GM18858 (cell line): ENCODE measurements around the gene EPHB2.

Experiments
- ATAC-seq: cut with Tn5 transposase; IDR thresholded peaks from one replicate; pipeline ENCODE4 v1.9.1; 2021; ENCODE audit not compliant: unreplicated experiment

EPHB2 gene

DNA sequence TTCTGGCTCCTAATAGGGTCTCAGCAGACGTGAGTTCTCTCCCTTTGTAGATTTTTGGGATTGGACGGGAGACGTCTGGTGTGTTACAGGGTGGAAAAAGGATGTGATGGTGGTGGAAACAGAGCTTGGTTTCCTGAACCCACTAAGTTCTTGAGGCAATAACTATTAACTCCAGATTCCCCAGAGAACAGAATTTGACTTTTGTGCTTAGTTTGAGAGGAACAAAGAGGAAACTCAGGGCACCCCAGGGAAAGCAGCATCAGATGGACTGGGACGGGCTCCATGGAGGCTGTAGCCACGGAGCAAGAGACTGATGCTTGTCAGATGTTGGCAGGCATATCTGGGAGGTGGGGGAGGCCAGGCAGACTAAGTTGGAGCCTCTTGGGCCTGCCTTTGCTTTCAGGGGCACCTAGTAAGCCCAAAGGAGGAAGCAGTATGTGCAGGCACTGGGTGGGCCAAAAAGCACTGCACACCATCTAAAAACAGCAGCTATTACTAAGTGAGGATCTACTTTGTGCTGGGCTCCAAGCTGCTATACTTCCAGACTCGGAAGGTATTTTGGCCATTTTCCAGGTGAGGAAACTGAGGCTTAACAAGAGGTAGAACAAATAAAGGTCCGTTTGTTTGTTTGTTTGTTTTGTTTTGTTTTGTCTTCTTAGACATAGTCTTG, 66.9 kb downstream of the EPHB2 start:
- no peak for ATAC-seq

DNA sequence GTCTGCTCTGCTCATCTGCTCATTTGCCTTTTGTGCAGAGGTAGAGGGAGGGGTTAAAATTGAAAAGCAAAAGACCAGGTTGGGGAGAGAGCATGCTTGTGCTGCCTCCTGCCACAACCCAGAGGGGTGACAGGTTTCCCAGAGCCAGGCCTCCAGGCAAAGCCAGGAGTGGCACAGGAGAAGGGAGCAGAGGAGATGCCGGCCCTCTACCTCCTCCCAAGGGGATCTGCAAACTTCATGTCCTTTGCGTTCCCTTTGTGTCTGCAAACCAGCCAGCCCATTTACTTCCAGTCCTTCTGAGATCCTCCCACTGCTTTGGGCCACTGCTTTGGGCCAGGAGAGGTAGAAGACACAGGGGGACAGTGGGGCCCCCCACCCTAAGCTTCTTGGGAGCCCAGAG, 67.8 kb downstream of the EPHB2 start:
- no peak for ATAC-seq

DNA sequence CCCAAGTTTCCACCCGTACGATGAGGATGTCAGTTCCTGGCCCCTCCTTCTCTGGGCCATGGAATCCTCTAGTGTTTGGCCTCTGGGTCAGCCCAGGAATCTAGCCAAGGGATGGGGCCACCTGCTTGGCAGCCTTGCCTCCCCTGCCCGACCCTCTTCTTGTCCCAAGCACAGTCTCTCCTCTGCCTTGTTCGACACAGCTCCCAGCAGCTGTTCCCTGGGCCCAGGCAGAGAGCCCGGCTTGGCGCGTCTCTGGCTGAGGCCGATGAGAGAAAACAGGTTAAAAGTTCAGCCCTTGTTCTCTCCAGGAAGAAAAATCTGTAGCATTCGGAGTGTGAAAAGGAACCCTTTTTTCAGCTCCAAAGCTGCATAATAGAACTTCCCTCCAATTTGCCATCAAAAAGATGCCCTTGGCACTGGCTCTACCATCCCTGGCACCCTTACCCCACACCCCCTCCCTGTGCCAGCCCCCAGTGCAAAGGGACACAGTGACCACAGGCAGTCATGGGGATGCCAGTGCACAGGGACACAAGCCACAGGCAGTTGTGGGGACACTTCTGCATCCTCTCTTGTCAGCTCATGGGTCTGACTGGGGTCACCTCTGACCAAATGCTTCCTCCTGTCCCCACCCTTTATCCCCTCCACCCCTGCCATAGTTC, 68.4 kb downstream of the EPHB2 start:
- ATAC-seq: no peak

DNA sequence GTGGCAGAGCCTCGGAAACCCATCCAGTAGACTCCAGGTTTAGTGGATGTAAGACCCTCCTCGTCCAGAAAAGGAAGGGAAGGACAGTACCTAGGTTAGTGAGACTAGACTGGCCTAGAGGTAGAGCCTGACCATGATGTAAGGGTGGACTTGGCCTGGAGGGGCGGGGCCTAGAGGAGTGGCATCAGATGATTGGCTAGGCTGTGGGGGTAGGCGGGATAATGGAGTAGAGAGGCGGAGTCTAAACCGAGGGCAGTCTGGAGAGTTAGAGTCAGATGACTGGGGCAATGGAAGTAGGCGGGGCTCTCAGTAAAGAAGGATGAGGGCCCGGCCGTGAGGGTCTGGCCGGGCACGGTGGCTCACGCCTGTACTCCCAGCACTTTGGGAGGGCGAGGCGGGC, 70.1 kb downstream of the EPHB2 start:
- ATAC-seq: no peak

DNA sequence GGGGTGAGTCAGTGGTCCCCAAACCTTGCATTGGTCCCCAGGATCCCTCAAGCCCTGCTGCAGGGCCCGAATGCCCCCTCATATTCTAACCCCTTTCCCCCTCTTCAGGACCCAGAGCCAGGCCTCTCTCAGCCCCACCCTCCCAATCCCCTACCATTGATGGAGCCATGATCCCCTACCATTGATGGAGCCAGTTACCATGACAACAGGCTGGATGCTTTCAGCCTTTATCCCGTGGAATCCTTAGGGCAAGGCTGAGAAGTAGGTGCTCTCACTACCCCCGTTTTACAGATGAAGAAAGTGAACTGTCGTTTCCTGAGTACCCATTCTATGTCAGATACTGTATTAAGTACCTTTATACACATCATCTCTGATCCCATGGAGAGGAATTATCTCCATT, 70.8 kb downstream of the EPHB2 start:
- no peak for ATAC-seq

DNA sequence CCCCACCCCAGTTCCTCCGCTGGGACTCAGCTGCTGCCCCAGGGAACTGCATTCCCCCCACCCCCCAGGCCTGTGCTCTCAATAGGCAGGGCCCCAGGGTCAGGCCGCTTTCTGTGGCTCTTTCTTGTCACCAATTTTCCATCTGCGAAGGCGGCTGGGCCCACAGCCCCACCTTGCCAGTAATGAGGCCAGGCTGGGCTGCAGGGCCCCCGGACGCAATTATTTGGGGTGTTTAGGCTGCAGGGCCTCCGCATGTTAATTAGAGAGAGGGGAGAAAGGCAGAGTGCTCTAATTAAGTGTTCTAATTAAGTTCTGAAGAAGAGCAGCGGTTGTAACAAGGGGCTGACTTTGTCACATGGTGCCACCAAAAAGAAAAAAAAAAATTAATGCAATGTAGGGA, 71.8 kb downstream of the EPHB2 start:
- ATAC-seq: no peak

DNA sequence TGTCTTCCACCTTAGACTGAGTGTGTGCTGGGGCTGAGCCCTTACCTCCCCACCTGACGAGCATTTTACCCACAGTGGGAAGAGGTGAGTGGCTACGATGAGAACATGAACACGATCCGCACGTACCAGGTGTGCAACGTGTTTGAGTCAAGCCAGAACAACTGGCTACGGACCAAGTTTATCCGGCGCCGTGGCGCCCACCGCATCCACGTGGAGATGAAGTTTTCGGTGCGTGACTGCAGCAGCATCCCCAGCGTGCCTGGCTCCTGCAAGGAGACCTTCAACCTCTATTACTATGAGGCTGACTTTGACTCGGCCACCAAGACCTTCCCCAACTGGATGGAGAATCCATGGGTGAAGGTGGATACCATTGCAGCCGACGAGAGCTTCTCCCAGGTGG, 73.7 kb downstream of the EPHB2 start:
- no peak for ATAC-seq

DNA sequence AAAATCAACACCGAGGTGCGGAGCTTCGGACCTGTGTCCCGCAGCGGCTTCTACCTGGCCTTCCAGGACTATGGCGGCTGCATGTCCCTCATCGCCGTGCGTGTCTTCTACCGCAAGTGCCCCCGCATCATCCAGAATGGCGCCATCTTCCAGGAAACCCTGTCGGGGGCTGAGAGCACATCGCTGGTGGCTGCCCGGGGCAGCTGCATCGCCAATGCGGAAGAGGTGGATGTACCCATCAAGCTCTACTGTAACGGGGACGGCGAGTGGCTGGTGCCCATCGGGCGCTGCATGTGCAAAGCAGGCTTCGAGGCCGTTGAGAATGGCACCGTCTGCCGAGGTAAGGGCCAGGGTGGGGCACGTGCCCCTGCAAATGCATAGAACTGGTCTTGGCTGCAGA, 74.1 kb downstream of the EPHB2 start:
- ATAC-seq: no peak

DNA sequence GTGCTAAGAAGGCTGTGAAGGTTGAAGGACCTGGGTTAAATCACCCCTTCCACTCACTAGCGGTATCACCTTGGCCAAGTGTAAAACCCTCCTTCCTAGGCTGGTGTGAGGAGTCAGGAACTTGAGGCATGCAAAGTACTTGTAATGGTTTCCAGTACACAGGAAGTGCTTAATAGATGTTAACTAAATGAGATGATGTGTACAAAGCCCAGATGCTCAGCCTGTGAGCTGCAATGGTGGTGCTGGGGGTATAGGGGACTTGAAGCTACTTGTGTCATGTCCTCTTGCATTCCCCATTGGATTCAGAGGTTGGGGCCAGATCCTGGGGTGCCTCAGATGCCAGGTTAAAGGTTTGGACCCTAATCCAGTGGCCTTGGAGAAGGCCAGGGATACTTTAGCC, 75.5 kb downstream of the EPHB2 start:
- no peak for ATAC-seq

DNA sequence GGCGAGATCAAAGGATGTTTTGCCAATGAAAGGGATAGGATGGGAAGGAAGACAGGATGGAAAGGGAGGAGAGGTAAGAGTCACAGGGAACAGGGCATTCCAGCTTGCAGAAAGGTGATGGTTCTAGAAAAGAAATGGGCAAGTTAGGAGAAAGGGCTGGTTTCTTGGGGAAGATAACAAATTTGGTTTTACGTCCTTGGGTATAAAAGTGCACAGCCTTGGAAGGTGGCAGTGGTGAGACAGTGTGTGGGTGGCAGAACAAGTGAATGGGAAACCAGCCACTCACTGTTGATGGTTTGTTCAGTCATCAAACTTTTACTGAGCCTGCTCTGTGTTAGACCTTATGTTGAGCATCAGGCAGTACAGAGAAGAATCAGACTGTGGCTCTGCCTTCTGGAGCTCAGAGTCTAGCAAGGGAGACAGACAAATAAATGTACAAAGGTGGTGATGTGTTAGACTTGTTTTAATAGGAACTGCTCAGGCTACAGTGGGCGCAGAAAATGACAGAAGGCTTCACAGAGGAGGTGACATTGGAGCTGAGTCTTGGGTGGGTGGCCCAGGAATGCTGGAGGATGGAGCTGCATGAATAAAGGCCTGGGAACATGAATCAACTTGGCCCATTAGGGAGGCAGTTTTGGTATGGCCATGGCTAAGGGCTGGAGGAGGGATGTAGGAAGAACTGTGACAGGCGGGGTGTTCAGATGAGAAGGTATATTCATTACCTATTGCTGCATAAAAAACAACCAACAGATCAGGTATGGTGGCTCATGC, 76.3 kb downstream of the EPHB2 start:
- no peak for ATAC-seq

DNA sequence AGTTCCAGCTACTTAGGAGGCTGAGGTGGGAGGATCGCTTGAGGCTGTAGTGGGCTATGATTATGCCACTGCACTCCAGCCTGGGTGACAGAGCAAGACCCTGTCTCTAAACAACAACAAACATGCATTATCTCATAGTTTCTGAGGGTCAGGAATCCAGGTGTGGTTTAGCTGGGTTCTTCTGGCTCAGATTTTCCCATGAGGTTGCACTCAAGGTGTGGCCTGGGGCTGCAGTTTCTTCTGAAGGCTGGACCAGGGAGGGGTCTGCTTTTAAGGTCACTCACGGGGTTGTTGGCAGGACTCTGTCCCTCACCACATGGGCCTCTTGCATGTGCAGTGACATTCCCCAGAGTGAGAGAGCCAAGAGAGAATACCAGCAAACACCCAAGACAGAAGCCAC, 77.0 kb downstream of the EPHB2 start:
- ATAC-seq: no peak

DNA sequence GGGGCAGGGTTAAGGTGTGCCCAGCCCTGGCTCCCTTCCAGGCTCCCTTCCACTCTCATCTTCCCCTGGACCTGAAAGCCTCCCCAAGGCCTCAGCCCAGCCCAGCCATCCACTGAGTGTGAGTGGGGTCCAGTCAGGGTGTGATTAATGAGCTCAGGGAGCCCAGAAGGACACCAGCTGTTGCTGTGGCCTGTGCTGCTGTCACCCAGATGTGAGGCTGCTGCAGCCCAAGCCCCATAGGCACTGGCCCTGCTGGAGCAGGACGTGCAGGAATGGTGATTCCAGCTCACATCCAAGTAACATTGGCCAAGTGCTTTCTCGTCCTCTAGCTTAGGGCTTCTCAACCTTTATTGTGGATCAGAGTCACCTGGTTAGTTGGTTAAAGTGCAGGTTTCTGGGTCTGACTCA, 77.6 kb downstream of the EPHB2 start:
- no peak for ATAC-seq

DNA sequence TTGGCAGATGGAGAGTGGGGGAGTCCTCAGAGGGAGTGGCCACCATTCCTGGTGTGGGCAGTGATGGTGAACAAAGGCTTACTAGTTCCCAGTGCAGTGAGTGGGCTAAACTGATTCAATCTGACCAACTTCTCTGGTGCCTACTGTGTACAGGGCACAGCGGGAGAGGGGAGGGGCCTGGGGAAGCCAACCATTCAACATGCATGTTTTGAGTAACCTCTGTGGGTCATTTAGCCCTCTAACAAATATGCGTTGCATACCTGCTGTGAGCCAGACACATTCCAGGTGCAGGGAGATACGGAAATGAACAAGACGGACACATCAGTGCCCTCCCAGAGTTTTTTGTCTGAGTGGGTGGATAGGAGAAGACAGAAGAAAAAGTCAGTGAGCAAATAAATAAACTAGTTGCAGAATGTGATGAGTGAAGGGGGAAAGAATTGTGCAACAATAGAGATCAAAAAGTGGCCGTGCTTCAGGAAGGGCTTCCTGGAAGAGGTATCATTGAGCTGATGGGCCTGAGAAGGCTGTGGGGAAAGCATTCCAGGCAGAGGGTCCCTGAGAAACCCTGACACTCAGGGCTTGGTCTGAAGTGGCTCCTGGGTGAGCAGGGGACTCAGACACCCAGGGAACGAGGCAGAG, 78.8 kb downstream of the EPHB2 start:
- no peak for ATAC-seq

DNA sequence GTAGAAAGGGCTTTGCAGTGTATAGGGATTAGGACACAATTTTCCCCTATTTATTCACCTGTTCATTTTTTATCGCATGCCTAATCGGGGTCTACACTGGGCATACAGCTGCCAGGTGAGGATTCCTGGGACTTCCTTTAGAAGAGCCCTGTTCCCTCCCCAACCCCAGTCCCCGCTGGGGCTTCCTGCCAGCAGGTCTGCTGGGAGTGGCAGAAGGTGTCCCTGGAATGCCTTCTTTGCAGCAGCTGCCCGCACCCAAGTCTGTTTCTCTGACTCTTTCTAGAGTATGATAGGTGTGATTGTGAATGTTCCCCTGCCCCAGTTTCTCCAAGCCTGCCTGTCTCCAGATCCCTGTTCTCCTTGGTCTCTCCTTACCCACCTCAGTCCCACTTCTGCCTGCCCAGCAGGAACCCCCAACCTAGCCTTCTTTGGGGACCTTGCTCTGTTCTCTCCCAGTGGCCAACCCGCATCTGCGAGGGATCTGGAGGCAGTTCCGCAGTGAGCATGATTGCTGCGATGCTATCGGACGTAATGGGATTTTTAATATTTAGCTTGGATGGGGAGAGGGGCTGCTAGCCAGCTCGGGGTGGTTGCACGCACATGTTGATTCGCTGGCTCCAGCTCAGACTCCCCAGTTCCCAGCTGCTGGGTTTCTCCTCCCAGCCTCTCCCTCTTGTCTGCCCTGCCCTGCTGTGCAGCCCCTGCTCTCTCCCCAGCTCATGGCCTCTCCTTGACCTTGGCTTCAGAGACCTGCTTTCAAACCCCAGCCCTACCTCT, 79.8 kb downstream of the EPHB2 start:
- ATAC-seq: no peak

DNA sequence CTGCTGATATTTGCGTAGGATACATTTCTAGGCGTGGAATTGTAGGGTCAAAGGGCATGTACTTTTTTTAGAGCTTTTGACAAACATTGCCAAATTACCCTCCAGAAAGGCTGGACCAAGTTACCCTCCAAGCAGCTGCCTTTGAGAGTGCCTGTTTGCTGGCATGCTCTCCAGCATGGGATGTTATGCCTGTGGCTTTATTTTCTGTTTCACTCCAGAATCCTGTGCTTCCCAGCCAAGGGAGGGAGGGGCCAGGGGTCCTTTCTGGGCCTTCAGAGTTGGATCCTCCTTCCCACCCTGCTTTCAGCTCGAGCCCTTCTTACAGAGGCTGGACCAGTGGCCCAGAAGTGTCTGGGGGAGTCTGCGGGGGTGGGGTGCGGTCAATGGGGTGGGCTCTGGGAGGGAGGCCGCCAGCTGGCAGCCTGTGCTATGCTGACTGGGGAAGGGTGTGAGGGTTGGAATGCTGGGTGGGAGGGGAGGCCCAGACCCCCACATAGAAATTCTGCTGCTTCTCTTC, 81.2 kb downstream of the EPHB2 start:
- ATAC-seq: no peak

DNA sequence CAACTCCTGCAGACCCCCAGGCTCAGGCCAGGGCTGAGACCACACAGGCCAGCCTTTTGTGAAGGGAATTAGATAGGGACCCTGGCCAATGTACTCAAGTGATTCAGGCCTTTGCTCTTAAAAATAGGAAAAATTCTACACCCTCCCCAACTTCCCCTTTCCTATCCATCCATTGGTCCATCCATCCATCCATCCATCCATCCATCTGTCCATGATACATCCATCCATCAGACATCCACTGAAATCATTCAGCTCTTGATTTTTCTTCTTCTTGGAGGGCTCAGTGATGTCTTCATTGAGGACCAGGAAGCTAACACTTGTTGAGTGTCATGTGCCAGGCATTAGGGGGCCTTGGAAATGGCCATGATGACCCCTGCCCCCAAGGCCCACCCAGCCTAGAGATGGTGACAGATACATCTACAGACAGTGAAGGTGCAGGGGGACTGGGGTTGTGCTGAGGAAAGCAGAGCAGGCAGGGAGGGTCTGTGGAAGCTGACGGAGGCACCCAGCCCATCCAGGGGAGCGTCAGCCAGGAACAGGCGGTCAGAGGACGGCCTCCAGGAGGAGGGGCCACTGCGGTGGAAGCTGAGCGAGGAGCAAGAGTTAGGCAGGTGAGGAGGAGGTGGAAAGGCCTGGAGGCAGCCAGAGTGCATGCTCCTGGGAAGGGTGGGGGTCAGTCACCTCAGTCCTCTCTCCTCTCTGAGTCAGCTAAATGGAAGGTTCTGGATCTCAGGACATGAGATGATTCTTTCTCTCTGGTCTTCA, 81.9 kb downstream of the EPHB2 start:
- no peak for ATAC-seq

DNA sequence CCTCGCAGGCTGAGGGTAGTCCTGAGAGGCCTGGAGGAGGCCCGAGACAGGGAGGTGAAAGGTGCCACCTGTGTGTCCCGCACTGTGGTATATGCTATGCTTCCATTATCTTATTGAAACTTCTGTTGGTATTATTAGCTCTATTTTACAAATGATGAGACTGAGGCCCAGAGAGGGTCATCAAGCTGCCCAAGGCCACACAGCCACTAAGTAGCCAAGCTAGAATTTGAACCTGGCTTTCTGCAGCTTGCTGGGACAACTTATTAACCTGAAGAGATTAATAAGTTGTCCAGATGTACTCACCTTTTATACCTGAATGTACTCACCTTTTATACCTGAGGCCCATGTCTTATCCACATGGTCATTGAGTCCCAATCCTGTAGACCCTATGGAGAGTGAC, 83.0 kb downstream of the EPHB2 start:
- ATAC-seq: no peak

DNA sequence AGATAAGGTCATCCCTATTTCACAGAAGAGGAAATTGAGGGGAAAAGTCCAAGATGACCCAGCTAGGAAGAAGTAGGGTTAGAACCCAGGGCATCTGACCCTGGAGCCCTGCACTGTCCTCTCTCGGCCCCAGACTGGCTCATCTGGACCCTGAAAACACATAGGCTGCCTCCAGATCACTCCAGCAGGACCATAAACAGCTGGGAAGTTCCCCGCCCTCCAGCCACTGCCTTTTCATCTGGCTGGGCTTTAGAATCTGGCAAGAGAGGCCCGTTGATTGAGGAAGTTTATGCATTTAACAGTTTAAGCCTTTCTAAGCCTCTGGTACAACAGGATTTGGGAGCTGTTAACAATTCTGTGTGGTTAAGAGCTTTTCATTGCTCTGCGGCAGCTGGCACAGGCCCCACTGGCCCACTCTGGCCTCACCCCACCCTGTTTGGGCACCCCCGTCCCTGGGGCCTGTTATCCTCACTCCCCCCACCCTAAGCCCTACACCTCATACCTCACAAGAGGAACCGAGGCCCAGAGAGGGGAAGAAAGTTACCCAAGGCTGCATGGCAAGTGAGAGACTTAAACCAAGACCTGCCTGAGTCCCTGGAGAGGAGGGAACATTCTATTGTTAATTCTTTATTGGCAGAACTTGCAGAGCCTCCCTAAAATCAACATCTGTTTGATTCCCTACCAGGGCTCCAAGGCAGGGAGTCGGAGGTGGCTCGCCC, 84.2 kb downstream of the EPHB2 start:
- ATAC-seq: no peak

DNA sequence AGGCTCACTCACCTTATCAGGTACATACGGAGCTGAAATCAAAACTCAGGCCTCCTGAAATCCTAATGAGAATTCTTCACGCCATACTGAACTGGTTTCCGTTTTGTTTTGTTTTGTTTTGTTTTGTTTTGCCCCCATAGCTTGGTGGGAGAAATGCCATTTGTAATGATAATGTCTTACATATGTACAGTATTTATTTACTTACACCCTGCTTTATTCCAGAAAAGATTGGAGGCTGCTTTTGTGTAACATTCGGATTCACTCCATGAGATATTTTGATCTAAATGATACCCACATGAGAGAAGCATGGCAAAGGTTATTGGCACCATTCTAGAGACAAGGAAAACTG, 84.7 kb downstream of the EPHB2 start:
- ATAC-seq: no peak

DNA sequence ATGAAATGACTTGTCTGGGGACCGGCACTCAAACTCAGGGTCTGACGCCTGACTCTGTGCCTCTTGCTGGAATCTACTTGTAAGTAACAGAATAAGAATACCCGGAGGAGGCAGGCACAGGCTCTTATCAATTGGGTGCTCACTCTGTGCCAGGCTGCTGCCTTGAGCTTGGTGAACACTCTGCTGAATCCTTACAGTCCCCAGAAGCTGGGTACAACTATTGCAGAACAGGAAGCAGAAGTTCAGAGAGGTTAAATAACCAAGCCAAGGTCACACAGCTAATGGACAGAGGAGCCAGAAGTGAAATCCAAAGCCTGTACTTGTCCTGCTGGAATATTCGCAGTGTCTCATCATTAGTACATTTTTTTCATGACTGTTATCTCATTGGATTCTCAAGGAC, 86.0 kb downstream of the EPHB2 start:
- no peak for ATAC-seq
